ENCODE results near the gene BCAT1.
A peak's percentile ranks its signal among the peaks of the same experiment; 100 is the strongest.
"Not testable (repeated sequence)": the region's sequence is repeated elsewhere in the genome, so short reads cannot be mapped to it uniquely, and the experiment has no call there.

Gene BCAT1

GRCh38 chr12:24809306-24809705, 139.6 kb downstream of the BCAT1 start:
- H3K4me3 ChIP-seq; H3K9me3 ChIP-seq; H3K36me3 ChIP-seq (replicated peaks); H3K4me1 ChIP-seq; in situ Hi-C loops (cut with MboI; ENCODE audit: low sequenced_read_pairs); DNase-seq (ENCODE audit: low spot score in 2 of 2); H3K27me3 ChIP-seq (ENCODE audit: low read depth): not testable (repeated sequence)

- Histone ChIP-seq H3K27me3 (ENCODE audit: low read depth) (no peaks in the 10 kb centered on the region), H3K4me3 (no peak overlapping the region), H3K36me3 (replicated peaks) (no peaks in the 10 kb centered on the region), H3K4me1 (no peaks in the 10 kb centered on the region), H3K9me3 (no peaks in the 10 kb centered on the region)
- in situ Hi-C loops (cut with MboI; ENCODE audit: low sequenced_read_pairs) = no loop called here
- no peak for DNase-seq (ENCODE audit: low spot score in 2 of 2)
Measured at GRCh38 chr12:24808651-24809050, 140.2 kb downstream of the BCAT1 start.

GRCh38 chr12:24806386-24806785, 142.5 kb downstream of the BCAT1 start:
- in situ Hi-C loops (cut with MboI; ENCODE audit: low sequenced_read_pairs) = no loop called here
- Histone ChIP-seq H3K27me3 (ENCODE audit: low read depth) (no peaks in the 10 kb centered on the region), H3K9me3 (0 out of 2 replicates have a peak, but pooled peaks cover 5% of the 10 kb centered on the region), H3K4me1 (no peaks in the 10 kb centered on the region), H3K36me3 (replicated peaks) (no peaks in the 10 kb centered on the region), H3K4me3 (no peak overlapping the region)
- no peak for DNase-seq (ENCODE audit: low spot score in 2 of 2)

GRCh38 chr12:24803430-24804245, 145.3 kb downstream of the BCAT1 start:
- no peaks in the 10 kb centered on the region for H3K36me3 ChIP-seq (replicated peaks)
- 0 out of 2 replicates have a peak, but pooled peaks cover 5% of the 10 kb centered on the region for H3K9me3 ChIP-seq
- H3K4me3 ChIP-seq = no peak overlapping the region
- DNase-seq (ENCODE audit: low spot score in 2 of 2) = no peak
- in situ Hi-C loops (cut with MboI; ENCODE audit: low sequenced_read_pairs) = no loop called here
- no peaks in the 10 kb centered on the region for H3K27me3 ChIP-seq (ENCODE audit: low read depth)
- H3K4me1 ChIP-seq = no peaks in the 10 kb centered on the region; the same call in 1 of the 2 replicates

GRCh38 chr12:24798335-24798734, 150.6 kb downstream of the BCAT1 start:
- H3K4me1 ChIP-seq = peaks cover 9% of the 10 kb centered on the region
- no peak for DNase-seq (ENCODE audit: low spot score in 2 of 2)
- in situ Hi-C loops (cut with MboI; ENCODE audit: low sequenced_read_pairs) = no loop called here
- H3K27me3 ChIP-seq (ENCODE audit: low read depth) = no peaks in the 10 kb centered on the region
- H3K9me3 ChIP-seq = 0 out of 2 replicates have a peak, but pooled peaks cover 3% of the 10 kb centered on the region
- H3K4me3 ChIP-seq = no peak overlapping the region
- H3K36me3 ChIP-seq (replicated peaks) = no peaks in the 10 kb centered on the region

- peak in 1 of 2 experiments; percentile 80 for DNase-seq (ENCODE audit: low spot score in 2 of 2)
- no peaks in the 10 kb centered on the region for H3K36me3 ChIP-seq (replicated peaks)
- in situ Hi-C loops (cut with MboI; ENCODE audit: low sequenced_read_pairs) = no loop called here
- H3K27me3 ChIP-seq (ENCODE audit: low read depth) = no peaks in the 10 kb centered on the region
- H3K9me3 ChIP-seq = no peaks in the 10 kb centered on the region
- H3K4me1 ChIP-seq = peaks cover 9% of the 10 kb centered on the region
- H3K4me3 ChIP-seq = no peak overlapping the region
Measured at GRCh38 chr12:24797901-24798300, 151.0 kb downstream of the BCAT1 start.

- no peak overlapping the region for H3K4me3 ChIP-seq
- in situ Hi-C loops (cut with MboI; ENCODE audit: low sequenced_read_pairs) = no loop called here
- peaks cover 9% of the 10 kb centered on the region for H3K4me1 ChIP-seq
- no peak for DNase-seq (ENCODE audit: low spot score in 2 of 2)
- H3K36me3 ChIP-seq (replicated peaks) = no peaks in the 10 kb centered on the region
- no peaks in the 10 kb centered on the region for H3K27me3 ChIP-seq (ENCODE audit: low read depth)
- H3K9me3 ChIP-seq = no peaks in the 10 kb centered on the region
Measured at GRCh38 chr12:24796876-24797275, 152.0 kb downstream of the BCAT1 start.

- no peaks in the 10 kb centered on the region for H3K27me3 ChIP-seq (ENCODE audit: low read depth)
- H3K36me3 ChIP-seq (replicated peaks) = no peaks in the 10 kb centered on the region
- no peaks in the 10 kb centered on the region for H3K9me3 ChIP-seq
- H3K4me3 ChIP-seq = no peak overlapping the region
- DNase-seq (ENCODE audit: low spot score in 2 of 2) = no peak
- H3K4me1 ChIP-seq = peaks cover 9% of the 10 kb centered on the region
- in situ Hi-C loops (cut with MboI; ENCODE audit: low sequenced_read_pairs) = no loop called here
Measured at GRCh38 chr12:24795699-24796347, 153.1 kb downstream of the BCAT1 start.

- in situ Hi-C loops (cut with MboI; ENCODE audit: low sequenced_read_pairs) = no loop called here
- Histone ChIP-seq H3K4me3 (no peak overlapping the region), H3K27me3 (ENCODE audit: low read depth) (no peaks in the 10 kb centered on the region), H3K4me1 (no peaks in the 10 kb centered on the region), H3K36me3 (replicated peaks) (no peaks in the 10 kb centered on the region), H3K9me3 (no peaks in the 10 kb centered on the region)
- no peak for DNase-seq (ENCODE audit: low spot score in 2 of 2)
Measured at GRCh38 chr12:24791622-24792021, 157.3 kb downstream of the BCAT1 start.

- in situ Hi-C loops (cut with MboI; ENCODE audit: low sequenced_read_pairs) = no loop called here
- Histone ChIP-seq H3K4me1 (no peaks in the 10 kb centered on the region), H3K36me3 (replicated peaks) (no peaks in the 10 kb centered on the region), H3K9me3 (no peaks in the 10 kb centered on the region), H3K27me3 (ENCODE audit: low read depth) (peaks cover 3% of the 10 kb centered on the region; the same call in 1 of the 2 replicates), H3K4me3 (no peak overlapping the region)
- DNase-seq (ENCODE audit: low spot score in 2 of 2) = no peak
Measured at GRCh38 chr12:24788886-24789285, 160.0 kb downstream of the BCAT1 start.

- no peaks in the 10 kb centered on the region for H3K36me3 ChIP-seq (replicated peaks)
- peaks cover 5% of the 10 kb centered on the region; the same call in 1 of the 2 replicates for H3K27me3 ChIP-seq (ENCODE audit: low read depth)
- H3K4me3 ChIP-seq = no peak overlapping the region
- H3K9me3 ChIP-seq = no peaks in the 10 kb centered on the region
- in situ Hi-C loops (cut with MboI; ENCODE audit: low sequenced_read_pairs) = no loop called here
- H3K4me1 ChIP-seq = peaks cover 4% of the 10 kb centered on the region; the same call in 1 of the 2 replicates
- DNase-seq (ENCODE audit: low spot score in 2 of 2) = peak in 1 of 2 experiments; percentile 69
Measured at GRCh38 chr12:24780697-24781368, 168.1 kb downstream of the BCAT1 start.

GRCh38 chr12:24778486-24779304, 170.2 kb downstream of the BCAT1 start:
- in situ Hi-C loops (cut with MboI; ENCODE audit: low sequenced_read_pairs) = no loop called here
- peak; percentile 11 to 51 for DNase-seq (ENCODE audit: low spot score in 2 of 2)
- H3K4me1 ChIP-seq = peaks cover 4% of the 10 kb centered on the region; the same call in 1 of the 2 replicates
- no peak overlapping the region for H3K4me3 ChIP-seq
- H3K36me3 ChIP-seq (replicated peaks) = no peaks in the 10 kb centered on the region
- no peaks in the 10 kb centered on the region for H3K9me3 ChIP-seq
- H3K27me3 ChIP-seq (ENCODE audit: low read depth) = no peaks in the 10 kb centered on the region

- in situ Hi-C loops (cut with MboI; ENCODE audit: low sequenced_read_pairs) = no loop called here
- H3K27me3 ChIP-seq (ENCODE audit: low read depth) = no peaks in the 10 kb centered on the region
- H3K36me3 ChIP-seq (replicated peaks) = no peaks in the 10 kb centered on the region
- no peaks in the 10 kb centered on the region for H3K9me3 ChIP-seq
- no peak overlapping the region for H3K4me3 ChIP-seq
- DNase-seq (ENCODE audit: low spot score in 2 of 2) = no peak
- peaks cover 6% of the 10 kb centered on the region; the same call in 1 of the 2 replicates for H3K4me1 ChIP-seq
Measured at GRCh38 chr12:24777359-24777758, 171.5 kb downstream of the BCAT1 start.

Measured in HAP-1 (cell line).